DND-41 (cell line): ENCODE measurements around the gene CYREN.

Experiments
- CTCF ChIP-seq: IDR thresholded peaks from 2 replicates; pipeline ENCODE4 v1.5.1; 2012; ENCODE audit warnings: borderline replicate concordance, low read length, moderate library complexity, mild to moderate bottlenecking; ENCODE audit not compliant: poor library complexity, severe bottlenecking; ENCODE audit errors: extremely low read depth
- EZH2 ChIP-seq: IDR thresholded peaks from 3 replicates; pipeline ENCODE4 v1.6.1; 2012; ENCODE audit warnings: borderline replicate concordance, low read depth, mild to moderate bottlenecking, moderate library complexity, low read length, inconsistent platforms; ENCODE audit not compliant: severe bottlenecking

DNA sequence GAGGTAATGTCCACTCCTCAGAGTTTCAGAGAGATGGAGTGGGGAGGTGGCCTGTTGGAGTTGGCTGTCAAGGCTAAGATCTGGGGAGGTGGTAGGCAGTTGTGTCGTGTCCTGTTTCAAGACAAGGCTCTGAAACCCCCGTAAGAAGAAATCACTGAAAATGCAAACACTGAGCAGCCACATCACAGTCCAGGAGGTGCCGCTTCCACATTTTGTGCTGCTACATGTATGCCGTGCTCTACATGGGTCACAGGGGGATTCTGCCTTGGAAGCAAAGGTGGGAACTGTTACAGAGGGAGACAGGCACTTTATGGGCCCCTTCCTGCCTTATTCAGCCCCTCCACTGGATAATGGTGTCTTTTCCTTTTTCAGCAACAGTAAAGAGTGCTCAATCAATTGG lies 28.9 kb upstream of the CYREN start:
- TF ChIP-seq CTCF (no peak), EZH2 (no peak)
